NK-92 treated with Interleukin-12 subunit alpha and Interleukin-12 subunit beta, amount 100 ng/mL, for 24 hours (cell line): Measurements from ENCODE around the gene SREK1.

ENCODE experiments used
- DNase-seq: peaks from one replicate; lab custom pipeline; 2025; lab: John Stamatoyannopoulos, UW

The SREK1 gene

GRCh38 chr5:66164044-66164790 is 20.1 kb downstream of the SREK1 start:
- DNase-seq, result no peak

- no peak for DNase-seq
Measured at GRCh38 chr5:66168226-66168625, 24.1 kb downstream of the SREK1 start.

GRCh38 chr5:66169534-66169933 is 25.4 kb downstream of the SREK1 start:
- DNase-seq, result no peak

- DNase-seq, result no peak
Measured at GRCh38 chr5:66170195-66170919, 26.3 kb downstream of the SREK1 start.

GRCh38 chr5:66171349-66172344 is 27.5 kb downstream of the SREK1 start:
- DNase-seq, result no peak

- no peak for DNase-seq
Measured at GRCh38 chr5:66174338-66174737, 30.2 kb downstream of the SREK1 start.

- DNase-seq, result no peak
Measured at GRCh38 chr5:66178799-66179198, 34.7 kb downstream of the SREK1 start.

GRCh38 chr5:66179297-66180051 is 35.4 kb downstream of the SREK1 start:
- no peak for DNase-seq

GRCh38 chr5:66180282-66181155 is 36.4 kb downstream of the SREK1 start:
- no peak for DNase-seq

- DNase-seq, result no peak
Measured at GRCh38 chr5:66186108-66186507, 42.0 kb downstream of the SREK1 start.

- DNase-seq, result no peak
Measured at GRCh38 chr5:66193419-66193818, 49.3 kb downstream of the SREK1 start.

GRCh38 chr5:66197764-66198405 is 53.8 kb downstream of the SREK1 start:
- no peak for DNase-seq

GRCh38 chr5:66198837-66199236 is 54.7 kb downstream of the SREK1 start:
- no peak for DNase-seq

GRCh38 chr5:66203531-66203930 is 59.4 kb downstream of the SREK1 start:
- DNase-seq, result no peak

- DNase-seq, result no peak
Measured at GRCh38 chr5:66206465-66206864, 62.4 kb downstream of the SREK1 start.

- DNase-seq, result no peak
Measured at GRCh38 chr5:66207800-66208561, 63.9 kb downstream of the SREK1 start.

GRCh38 chr5:66209350-66209749 is 65.2 kb downstream of the SREK1 start:
- DNase-seq, result no peak

GRCh38 chr5:66209794-66210193 is 65.7 kb downstream of the SREK1 start:
- no peak for DNase-seq

GRCh38 chr5:66213533-66213932 is 69.4 kb downstream of the SREK1 start:
- DNase-seq, result no peak
